GM12891 (cell line): ENCODE data around the gene SCAMP2.
"Not testable (repeated sequence)": the region's sequence is repeated elsewhere in the genome, so short reads cannot be mapped to it uniquely, and the experiment has no call there.

Experiments
- DNase-seq: peaks from one replicate; pipeline ENCODE4 v3.0.0; 2011; ENCODE audit warnings: low spot score; ENCODE audit not compliant: insufficient read length
- FAIRE-seq: peaks from 2 replicates; lab custom pipeline; 2011; peaks lifted over from hg19 to GRCh38; lab: Jason Lieb, UNC
- PAX5 ChIP-seq: IDR thresholded peaks from 2 replicates; pipeline ENCODE4 v1.6.1; 2011; ENCODE audit warnings: low read length, moderate library complexity, mild to moderate bottlenecking; ENCODE audit not compliant: insufficient read depth, severe bottlenecking
- POLR2A ChIP-seq: IDR thresholded peaks from 2 replicates; pipeline ENCODE4 v1.6.1; 2011; ENCODE audit warnings: low read depth, low read length, control low read depth
- POLR2AphosphoS5 ChIP-seq: IDR thresholded peaks from 2 replicates; pipeline ENCODE4 v1.6.1; 2011; ENCODE audit warnings: low read depth, low read length, control low read depth
- POU2F2 ChIP-seq: IDR thresholded peaks from 2 replicates; pipeline ENCODE4 v1.6.1; 2011; ENCODE audit warnings: low read depth, mild to moderate bottlenecking, control low read depth, low read length, moderate library complexity
- SPI1 ChIP-seq: IDR thresholded peaks from 2 replicates; pipeline ENCODE4 v1.6.1; 2011; ENCODE audit warnings: low read depth, low read length, control low read depth
- TAF1 ChIP-seq: IDR thresholded peaks from 2 replicates; pipeline ENCODE4 v1.6.1; 2011; ENCODE audit warnings: low read depth, low read length, control low read depth

Gene SCAMP2

GRCh38 chr15:74892313-74892712 lies 19.1 kb upstream of the SCAMP2 start:
- no peak for TF ChIP-seq POLR2A
- TF ChIP-seq POU2F2, result no peak
- TF ChIP-seq POLR2AphosphoS5, result no peak
- no peak for TF ChIP-seq TAF1
- TF ChIP-seq SPI1, result no peak
- TF ChIP-seq PAX5, result no peak
- DNase-seq (no peak), FAIRE-seq (no peak)

DNA sequence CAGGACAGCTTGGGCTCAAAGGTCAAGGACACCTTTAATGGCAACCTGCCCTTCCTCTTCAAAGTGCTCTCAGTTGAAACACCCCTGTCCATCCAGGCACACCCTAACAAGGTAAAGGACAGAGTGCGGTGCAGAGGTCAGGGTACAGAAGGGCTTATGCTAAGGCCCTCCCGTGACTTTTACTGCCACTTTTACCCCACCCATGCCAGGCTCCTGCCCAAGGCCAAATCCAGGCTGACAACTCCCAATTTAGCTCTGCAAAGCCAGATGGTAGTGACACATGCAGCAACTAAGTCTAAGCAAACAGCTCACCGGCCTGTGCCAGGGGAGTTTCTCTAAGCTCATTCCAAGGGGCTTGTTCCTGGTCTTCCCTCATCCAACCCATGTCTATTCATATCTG lies 18.3 kb upstream of the SCAMP2 start:
- TF ChIP-seq POU2F2, result no peak
- no peak for TF ChIP-seq TAF1
- no peak for TF ChIP-seq POLR2AphosphoS5
- TF ChIP-seq SPI1, result no peak
- no peak for TF ChIP-seq POLR2A
- TF ChIP-seq PAX5, result no peak
- FAIRE-seq (no peak), DNase-seq (no peak)

- no peak for DNase-seq
- FAIRE-seq, result no peak
- no peak for TF ChIP-seq POLR2AphosphoS5
- TF ChIP-seq POU2F2, result no peak
- no peak for TF ChIP-seq TAF1
- no peak for TF ChIP-seq SPI1
- TF ChIP-seq POLR2A, result no peak
- no peak for TF ChIP-seq PAX5
These were observed 17.4 kb upstream of the SCAMP2 start for GRCh38 chr15:74890665-74890960.

- peak; percentile 96 for DNase-seq
- FAIRE-seq, result peak; percentile 93
- TF ChIP-seq POLR2AphosphoS5 (peak; percentile 89), SPI1 (no peak), POU2F2 (peak; percentile 88; the same call in 1 of the 2 replicates), POLR2A (peak; percentile 96), TAF1 (peak; percentile 93), PAX5 (no peak)
These were observed 16.9 kb upstream of the SCAMP2 start, which contains the start of gene MPI for GRCh38 chr15:74889883-74890664. MPI (plus strand) TSS chr15:74890042; CDS start chr15:74890074, 32 bp downstream.

DNA sequence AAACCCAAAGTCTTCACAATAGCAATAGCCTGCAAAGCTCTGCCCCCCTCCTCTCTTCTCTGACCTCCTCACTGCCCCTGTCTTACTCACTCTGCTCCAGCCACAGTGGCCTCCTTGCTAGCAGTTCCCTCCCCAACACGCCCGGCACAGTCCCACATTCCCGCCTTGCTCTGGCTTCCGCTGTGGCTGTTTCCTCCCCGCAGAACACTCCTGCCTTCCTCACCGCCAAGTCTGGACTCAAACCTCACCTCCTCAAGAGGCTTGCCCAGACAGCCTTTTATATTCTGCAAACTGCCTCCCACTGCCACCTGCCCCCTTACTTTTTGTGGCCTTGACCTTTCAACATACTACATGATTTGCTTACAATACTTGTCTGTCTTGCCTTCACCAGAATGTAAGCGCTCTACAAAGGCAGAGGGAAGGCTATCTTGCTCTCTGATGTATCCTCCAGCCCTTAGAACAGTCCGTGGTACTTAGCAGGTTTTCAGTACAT lies 16.3 kb upstream of the SCAMP2 start:
- FAIRE-seq, result no peak
- no peak for TF ChIP-seq TAF1
- TF ChIP-seq POLR2A, result no peak
- no peak for TF ChIP-seq PAX5
- TF ChIP-seq POLR2AphosphoS5, result no peak
- TF ChIP-seq POU2F2, result no peak
- no peak for TF ChIP-seq SPI1
- DNase-seq, result no peak

GRCh38 chr15:74888716-74889115 lies 15.6 kb upstream of the SCAMP2 start:
- DNase-seq (no peak), FAIRE-seq (no peak)
- no peak for TF ChIP-seq SPI1
- TF ChIP-seq PAX5, result no peak
- TF ChIP-seq POU2F2, result no peak
- TF ChIP-seq POLR2AphosphoS5, result no peak
- TF ChIP-seq TAF1, result no peak
- TF ChIP-seq POLR2A, result no peak

GRCh38 chr15:74887537-74888193 lies 14.5 kb upstream of the SCAMP2 start:
- not testable (repeated sequence) for DNase-seq, FAIRE-seq

DNA sequence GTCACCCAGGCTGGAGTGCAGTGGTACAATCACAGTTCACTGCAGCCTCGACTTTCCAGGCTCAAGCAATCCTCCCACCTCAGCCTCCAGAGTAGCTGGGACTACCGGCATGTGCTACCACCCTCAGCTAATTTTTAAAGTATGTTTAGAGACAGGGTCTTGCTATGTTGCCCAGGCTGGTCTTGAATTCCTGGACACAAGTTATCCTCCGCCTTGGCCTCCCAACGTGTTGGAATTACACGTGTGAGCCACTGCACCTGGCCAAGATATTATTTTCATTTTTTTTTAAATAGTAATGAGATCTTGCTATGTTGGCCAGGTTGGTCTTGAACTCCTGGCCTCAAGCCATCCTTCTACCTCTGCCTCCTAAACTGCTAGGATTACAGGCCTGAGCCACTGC lies 12.3 kb upstream of the SCAMP2 start:
- TF ChIP-seq SPI1 (no peak), POLR2AphosphoS5 (no peak), POLR2A (no peak), POU2F2 (no peak), PAX5 (no peak), TAF1 (no peak)
- no peak for DNase-seq
- no peak for FAIRE-seq

DNA sequence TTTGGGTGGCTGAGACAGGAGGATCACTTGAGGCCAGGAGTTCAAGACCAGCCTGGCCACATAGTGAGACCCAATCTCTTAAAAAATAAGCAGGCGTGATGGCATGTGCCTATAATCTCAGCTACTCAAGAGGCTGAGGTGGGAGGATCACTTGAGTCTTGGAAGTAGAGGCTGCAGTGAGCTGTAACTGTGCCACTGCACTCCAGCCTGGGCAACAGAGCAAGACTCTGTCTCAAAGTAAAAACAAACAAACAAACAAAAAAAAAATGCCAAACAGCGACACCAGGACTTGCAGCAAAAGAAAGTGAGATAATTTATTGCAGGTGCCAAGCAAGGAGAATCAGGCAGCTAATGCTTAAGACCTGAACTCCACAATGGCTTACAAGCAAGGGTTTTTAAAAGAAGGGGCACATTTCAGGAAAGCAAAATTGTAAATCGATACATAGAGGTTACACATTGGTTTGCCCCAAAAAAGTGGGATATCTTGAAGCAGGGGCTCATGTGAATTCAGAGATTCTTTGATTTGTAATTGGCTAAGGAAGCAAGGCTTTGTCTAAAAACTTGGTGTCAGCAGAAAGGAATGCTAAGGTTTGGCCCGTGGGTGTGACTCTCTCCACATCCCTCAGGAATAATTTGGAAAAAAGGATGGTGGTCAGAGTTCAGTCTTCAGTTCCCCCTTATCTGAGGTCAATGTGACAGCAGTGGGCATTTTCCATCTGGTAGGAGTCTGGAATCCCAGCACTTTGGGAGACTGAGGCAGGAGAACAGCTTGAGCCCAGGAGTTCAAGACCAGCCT lies 11.5 kb upstream of the SCAMP2 start:
- peak; percentile 16 for FAIRE-seq
- DNase-seq, result no peak
- TF ChIP-seq PAX5 (no peak), TAF1 (no peak), POLR2A (no peak), SPI1 (no peak), POLR2AphosphoS5 (no peak), POU2F2 (no peak)
